Measurements from ENCODE around the gene RAD9B. TPM values are rescaled to one million over a fixed set of nuclear protein-coding genes. Genes with fewer than 3 reads are reported as not detected.

The RAD9B gene
- total and polyA plus RNA-seq, 12 donors, result 0.23 to 4.9 (median 1.00) TPM; not detected in 1

DNA sequence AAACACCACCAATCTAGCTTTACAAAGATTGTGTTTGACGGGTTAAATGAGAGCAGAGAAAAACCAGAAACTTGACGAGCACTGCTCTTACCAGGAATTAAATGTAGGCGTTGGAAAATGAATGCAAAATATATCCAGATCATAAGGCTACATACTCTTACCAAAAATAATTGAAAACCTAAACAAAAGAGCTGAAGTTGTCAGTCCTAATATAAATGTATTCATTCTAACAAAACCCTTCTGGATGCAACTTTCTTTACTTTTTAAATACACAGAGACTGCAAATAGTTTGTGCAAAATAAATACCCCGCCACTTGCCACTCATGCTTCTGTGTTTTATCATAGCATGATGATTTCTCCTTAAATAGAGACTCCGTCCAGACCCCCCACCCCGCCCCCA lies 32.7 kb downstream of the RAD9B start:
- no peak overlapping the region for H3K4me3 ChIP-seq
- H3K9me3 ChIP-seq, result no peaks in the 10 kb centered on the region
- H3K27ac ChIP-seq, result peak overlapping the region in 9 of 10 donors; percentile 18 to 86 (median 81)
- H3K4me1 ChIP-seq, result peaks cover 6 to 89% (median 37%) of the 10 kb centered on the region in 9 donors
- ATAC-seq (no peak), DNase-seq (no peak)
- peaks cover 0 to 76% (median 16%) of the 10 kb centered on the region in 9 donors for H3K36me3 ChIP-seq
- intact Hi-C loops (cut with DNase I), result loop anchor here in 2 of 10 donors (5.0 kb wide), 1 partner anchor 47 kb away; the partner anchor contains the start of gene PPTC7 (in 2 of the 2)
- TF ChIP-seq, protein P1, sequence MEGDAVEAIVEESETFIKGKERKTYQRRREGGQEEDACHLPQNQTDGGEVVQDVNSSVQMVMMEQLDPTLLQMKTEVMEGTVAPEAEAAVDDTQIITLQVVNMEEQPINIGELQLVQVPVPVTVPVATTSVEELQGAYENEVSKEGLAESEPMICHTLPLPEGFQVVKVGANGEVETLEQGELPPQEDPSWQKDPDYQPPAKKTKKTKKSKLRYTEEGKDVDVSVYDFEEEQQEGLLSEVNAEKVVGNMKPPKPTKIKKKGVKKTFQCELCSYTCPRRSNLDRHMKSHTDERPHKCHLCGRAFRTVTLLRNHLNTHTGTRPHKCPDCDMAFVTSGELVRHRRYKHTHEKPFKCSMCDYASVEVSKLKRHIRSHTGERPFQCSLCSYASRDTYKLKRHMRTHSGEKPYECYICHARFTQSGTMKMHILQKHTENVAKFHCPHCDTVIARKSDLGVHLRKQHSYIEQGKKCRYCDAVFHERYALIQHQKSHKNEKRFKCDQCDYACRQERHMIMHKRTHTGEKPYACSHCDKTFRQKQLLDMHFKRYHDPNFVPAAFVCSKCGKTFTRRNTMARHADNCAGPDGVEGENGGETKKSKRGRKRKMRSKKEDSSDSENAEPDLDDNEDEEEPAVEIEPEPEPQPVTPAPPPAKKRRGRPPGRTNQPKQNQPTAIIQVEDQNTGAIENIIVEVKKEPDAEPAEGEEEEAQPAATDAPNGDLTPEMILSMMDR (IDR thresholded peaks at IDR 0.05), result no peak
- H3K27me3 ChIP-seq, result no peaks in the 10 kb centered on the region
- WGBS, 2 donors, result 50 to 73% methylated on average over 6 of the region's 6 CpGs

DNA sequence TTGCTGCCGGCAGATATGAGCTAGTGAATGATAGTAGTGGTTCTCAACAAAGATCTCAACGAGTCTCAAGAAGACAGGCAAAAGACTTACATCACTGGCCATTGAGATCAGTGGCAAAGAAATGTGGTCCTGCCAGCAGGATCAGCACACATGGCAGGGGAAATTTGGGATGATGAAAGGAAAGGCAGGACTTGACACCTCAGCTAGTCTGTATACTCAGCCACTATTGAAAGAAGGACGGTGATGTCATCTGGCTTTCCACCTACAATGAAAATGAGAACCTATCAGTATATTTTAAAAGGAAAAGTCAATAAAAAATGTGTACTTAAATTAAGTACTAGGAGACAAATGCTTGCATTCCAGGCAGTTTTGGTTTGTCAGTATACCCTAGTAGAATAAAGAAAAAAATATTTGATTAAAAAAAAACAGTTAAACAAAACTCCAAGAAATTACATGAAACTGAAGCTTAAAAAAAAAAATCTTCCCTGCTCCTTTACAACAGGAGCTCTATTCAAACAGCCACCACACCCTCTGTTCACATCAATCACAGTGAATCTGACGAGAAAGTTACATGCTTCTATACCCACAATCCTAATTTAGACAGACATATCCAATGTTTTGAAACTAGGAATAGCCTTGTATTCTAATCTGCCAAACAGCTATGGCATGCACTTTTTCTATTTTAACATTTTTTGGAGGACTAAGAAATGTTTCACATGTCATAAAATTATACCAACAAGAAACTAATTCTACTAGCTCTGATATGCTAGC lies 34.9 kb downstream of the RAD9B start:
- no peak overlapping the region for H3K4me3 ChIP-seq
- H3K27ac ChIP-seq, result peak overlapping the region; percentile 64 to 86 (median 81)
- H3K4me1 ChIP-seq, result peaks cover 6 to 78% (median 24%) of the 10 kb centered on the region in 9 donors
- intact Hi-C loops (cut with DNase I), result loop anchor here in 2 of 10 donors (5.0 kb wide), 1 partner anchor 45 kb away; the partner anchor contains the start of gene PPTC7 (in 2 of the 2)
- 59 to 69% methylated on average over 4 of the region's 4 CpGs for WGBS, 2 donors
- no peaks in the 10 kb centered on the region for H3K27me3 ChIP-seq
- ATAC-seq (peak in 3 of 8 donors; percentile 1 to 5 (median 5)), DNase-seq (no peak)
- H3K36me3 ChIP-seq, result peaks cover 0 to 80% (median 16%) of the 10 kb centered on the region in 9 donors
- TF ChIP-seq, protein P1 (IDR thresholded peaks at IDR 0.05), result no peak
- no peaks in the 10 kb centered on the region for H3K9me3 ChIP-seq

DNA sequence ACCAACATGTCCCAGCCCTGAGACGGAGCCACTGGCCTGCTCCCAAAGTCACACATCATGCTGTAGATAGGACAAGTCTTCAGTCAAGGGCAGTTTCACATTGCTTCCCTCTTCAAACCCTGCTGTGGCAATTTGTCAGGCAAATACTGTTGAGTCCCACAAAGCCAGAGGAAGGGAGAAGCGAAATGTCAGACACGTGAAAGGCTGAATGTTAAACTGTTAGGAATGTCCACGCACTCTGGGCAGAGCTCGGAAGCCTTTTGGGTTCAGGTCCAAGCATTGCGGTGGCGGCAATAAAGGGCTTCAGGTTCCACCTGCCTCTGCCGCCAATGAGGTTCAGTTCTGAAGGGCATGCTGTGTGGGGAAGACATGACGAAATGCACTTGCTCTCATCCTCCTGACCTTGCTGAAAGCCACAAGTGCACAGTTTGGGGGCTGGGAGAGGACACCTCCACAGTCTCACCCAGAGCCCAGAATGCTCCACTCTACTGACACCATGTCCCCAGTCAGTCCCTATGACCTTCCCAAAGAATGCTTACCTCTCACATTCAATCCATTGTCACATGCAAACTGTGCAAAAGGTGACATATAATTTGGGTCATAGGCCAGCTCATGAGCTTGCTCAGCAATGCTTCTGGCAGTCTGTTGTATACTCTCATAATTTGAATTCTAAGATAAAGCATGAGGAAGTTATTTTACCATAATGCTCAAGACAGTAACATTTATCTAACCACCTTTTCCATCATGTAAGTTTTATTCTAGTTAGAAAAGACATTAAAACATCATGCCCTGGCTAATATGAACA lies 35.7 kb downstream of the RAD9B start:
- 59 to 67% methylated on average over 9 of the region's 9 CpGs for WGBS, 2 donors
- Histone ChIP-seq H3K4me1 (peaks cover 5 to 79% (median 24%) of the 10 kb centered on the region in 9 donors), H3K4me3 (no peak overlapping the region), H3K36me3 (peaks cover 0 to 85% (median 16%) of the 10 kb centered on the region in 9 donors), H3K27ac (peak overlapping the region; percentile 64 to 86 (median 81)), H3K9me3 (no peaks in the 10 kb centered on the region), H3K27me3 (no peaks in the 10 kb centered on the region)
- DNase-seq, result peak; percentile 55 to 62
- intact Hi-C loops (cut with DNase I), result loop anchor here in 2 of 10 donors (5.0 kb wide), 1 partner anchor 44 kb away; the partner anchor contains the start of gene PPTC7 (in 2 of the 2)
- TF ChIP-seq, protein P1 (IDR thresholded peaks at IDR 0.05), result no peak
- peak; percentile 78 to 92 (median 84) for ATAC-seq
